ENCODE data around the gene CCL27. TPM values are rescaled to one million over a fixed set of nuclear protein-coding genes. Genes with fewer than 3 reads are reported as not detected.

CCL27 gene
- 0.21 and 0.34 TPM in 2 replicates for total RNA-seq

GRCh38 chr9:34662526-34663302, at the start of gene CCL27:
Gene CCL27 (minus strand): TSS chr9:34662657. CDS start chr9:34662633, 24 bp downstream.

GRCh38 chr9:34710023-34710422, 47.6 kb upstream of the CCL27 start, which contains the start of gene CCL21:
Gene CCL21 (minus strand): TSS chr9:34710136. CDS start chr9:34710066, 70 bp downstream.

GRCh38 chr9:34690983-34691935, 28.8 kb upstream of the CCL27 start, which contains the start of gene CCL19:
Gene CCL19 (minus strand): TSS chr9:34691276. CDS start chr9:34691139, 137 bp downstream.

GRCh38 chr9:34651876-34652601, 10.4 kb downstream of the CCL27 start, which contains the start of gene IL11RA:
Gene IL11RA (plus strand): TSS chr9:34652185. CDS start chr9:34655218, 3,033 bp downstream.

DNA sequence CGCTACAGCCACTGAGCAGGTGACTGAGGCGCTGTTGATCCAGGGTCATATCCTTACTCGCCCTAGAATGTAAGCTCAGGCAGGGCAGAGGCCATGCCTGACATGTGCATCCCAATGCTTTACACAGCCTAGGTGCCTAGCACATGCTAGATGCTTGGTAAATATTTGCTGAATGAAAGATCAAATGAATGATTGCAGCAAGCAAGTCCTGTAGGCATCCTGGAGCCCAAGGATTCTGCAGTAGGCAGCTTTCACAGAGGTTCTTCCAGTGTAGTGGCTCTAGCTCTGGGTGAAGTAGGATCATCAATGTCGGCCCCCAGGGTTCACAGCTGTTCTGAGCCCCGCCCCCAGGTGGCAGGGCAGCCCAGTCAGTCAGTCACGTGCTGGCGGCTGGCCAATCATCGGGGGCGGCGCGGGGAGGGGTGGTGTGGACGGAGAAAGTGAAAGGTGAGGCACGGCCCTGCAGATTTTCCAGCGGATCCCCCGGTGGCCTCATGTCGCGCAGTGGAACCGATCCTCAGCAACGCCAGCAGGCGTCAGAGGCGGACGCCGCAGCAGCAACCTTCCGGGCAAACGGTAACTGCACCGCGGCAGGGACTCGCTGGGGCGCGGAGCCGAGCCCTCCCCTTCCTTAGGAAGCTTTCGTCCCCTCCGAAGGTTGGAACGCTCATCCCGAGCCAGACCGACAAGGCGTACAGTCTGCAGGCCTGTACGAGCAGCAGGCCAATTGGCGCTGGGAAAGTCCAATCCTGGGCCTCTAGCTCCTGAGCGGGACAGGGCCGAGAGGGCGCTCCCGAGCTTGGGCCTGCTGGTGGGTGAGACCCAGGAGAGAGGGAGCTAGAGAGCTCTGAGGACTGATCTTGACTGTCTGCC, 16.0 kb downstream of the CCL27 start, which contains the start of gene GALT:
GALT (plus strand) TSS at position 465 of the 873 bp plus-strand sequence; CDS start at position 495, 30 bp downstream.

DNA sequence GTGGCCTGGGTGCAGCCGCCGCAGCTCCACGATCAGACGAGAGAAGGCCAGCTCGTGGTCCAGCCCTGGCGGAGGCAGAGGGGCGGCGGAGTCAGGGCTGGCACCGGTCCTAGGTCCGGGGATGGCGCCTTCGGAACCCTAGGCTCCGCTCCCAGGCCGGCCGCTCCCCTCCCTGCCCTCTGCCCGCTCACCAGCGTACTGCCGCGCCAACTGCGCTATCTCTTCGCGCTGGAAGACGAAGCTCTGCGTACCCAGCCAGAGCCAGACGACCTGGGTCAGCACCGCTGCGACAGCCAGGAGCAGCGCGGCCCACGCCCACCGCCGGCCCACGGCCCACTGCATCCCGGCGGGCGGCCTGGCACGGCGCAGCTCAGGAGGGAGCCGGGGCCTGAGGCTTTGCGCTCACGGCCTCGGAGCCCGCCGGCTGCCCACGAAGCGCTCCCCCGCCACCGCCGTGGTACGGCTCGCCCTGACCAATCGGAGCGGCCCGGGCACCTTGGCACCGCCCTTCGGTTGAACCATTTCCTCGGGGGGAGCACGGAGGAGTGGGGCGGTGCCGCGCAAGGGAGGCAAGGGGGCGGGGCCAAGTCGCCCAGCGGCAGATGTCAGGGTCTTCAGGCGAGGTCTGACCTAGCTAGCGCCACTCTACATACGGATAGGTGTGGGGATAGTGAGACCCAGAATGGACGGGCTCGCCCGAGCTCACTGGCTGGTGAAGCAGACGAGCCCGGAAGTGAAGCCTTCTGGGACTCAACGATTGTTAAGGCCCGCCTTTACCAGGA, 24.9 kb downstream of the CCL27 start, which contains the start of gene SIGMAR1:
SIGMAR1 (minus strand) TSS at position 432 of the 782 bp plus-strand sequence; CDS start at position 342, 90 bp downstream.

GRCh38 chr9:34628656-34629490, 33.6 kb downstream of the CCL27 start, which contains the start of gene ARID3C:
Gene ARID3C (minus strand): TSS chr9:34629066. CDS start chr9:34628014, 1,052 bp downstream.

GRCh38 chr9:34620061-34620994, 42.1 kb downstream of the CCL27 start, which contains the start of gene DCTN3:
Gene DCTN3 (minus strand): TSS chr9:34620495. CDS start chr9:34620464, 31 bp downstream.

Other genes starting within 250 kb of the CCL27 start
- 4.4 and 10.0 TPM in 2 replicates for gene FAM219A, start 204.1 kb downstream of the CCL27 start, total RNA-seq
- not detected in 2 replicates for gene DNAI1, start 203.9 kb downstream of the CCL27 start, total RNA-seq
- gene ENHO, start 139.7 kb downstream of the CCL27 start, total RNA-seq, result not detected in 2 replicates
- not detected in 2 replicates for gene CNTFR, start 72.9 kb downstream of the CCL27 start, total RNA-seq
- gene RPP25L, start 50.6 kb downstream of the CCL27 start, total RNA-seq, result 18.0 and 56.4 TPM in 2 replicates
- gene DCTN3, start 42.2 kb downstream of the CCL27 start, total RNA-seq, result 56.2 and 57.4 TPM in 2 replicates
- 0.34 and 0.50 TPM in 2 replicates for gene ARID3C, start 33.6 kb downstream of the CCL27 start, total RNA-seq
- gene SIGMAR1, start 24.9 kb downstream of the CCL27 start, total RNA-seq, result 64.6 and 84.9 TPM in 2 replicates
- 12.3 and 25.3 TPM in 2 replicates for gene GALT, start 16.0 kb downstream of the CCL27 start, total RNA-seq
- gene IL11RA, start 10.5 kb downstream of the CCL27 start, total RNA-seq, result 0.68 and 2.3 TPM in 2 replicates
- gene CCL19, start 28.6 kb upstream of the CCL27 start, total RNA-seq, result not detected in 2 replicates
- not detected in 2 replicates for gene CCL21, start 47.5 kb upstream of the CCL27 start, total RNA-seq